Activated T-helper 9 cell treated with anti-CD3 and anti-CD28 coated beads, Interleukin-2, amount 50 U/mL, for 16 hours (primary cell): ENCODE measurements around the gene CLDN9.

ENCODE experiments used
- DNase-seq: peaks from one replicate; pipeline ENCODE4 v3.0.0-alpha.2; 2020; ENCODE audit warnings: low read depth

CLDN9 gene

DNA sequence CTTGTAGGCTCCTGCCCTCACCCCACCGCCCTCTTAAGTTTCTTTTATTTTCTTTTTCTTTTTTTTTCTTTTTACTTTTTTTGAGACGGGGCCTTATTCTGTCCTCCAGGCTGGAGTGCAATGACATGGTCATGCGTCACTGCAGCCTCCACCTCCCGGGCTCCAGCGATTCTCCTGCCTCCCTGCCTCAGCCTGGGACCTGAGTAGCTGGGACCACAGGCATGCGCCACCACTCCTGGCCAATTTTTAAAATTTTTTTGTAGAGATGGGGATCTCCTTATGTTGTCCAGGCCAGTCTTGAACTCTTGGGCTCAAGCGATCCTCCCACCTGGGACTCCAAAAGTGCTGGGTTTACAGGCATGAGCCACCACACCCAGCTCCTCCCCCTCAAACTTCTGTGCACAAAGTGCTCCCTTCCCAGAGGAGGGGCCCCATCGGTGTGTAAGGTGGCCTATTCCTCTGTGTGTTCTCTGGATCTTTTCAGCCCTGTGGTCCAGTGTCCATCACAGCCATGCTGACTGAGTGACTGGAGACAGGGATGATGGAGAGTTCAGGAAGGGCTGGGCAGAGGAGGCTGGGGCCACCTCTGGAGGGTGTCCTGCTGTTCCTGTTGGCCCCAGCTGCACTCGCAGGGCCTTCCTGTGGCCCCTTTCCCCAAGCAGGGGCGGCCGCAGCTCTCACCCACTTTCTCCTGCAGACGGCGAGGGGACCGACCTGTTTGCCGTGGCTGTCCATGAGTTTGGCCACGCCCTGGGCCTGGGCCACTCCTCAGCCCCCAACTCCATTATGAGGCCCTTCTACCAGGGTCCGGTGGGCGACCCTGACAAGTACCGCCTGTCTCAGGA lies 43.8 kb downstream of the CLDN9 start:
- no peak for DNase-seq

DNA sequence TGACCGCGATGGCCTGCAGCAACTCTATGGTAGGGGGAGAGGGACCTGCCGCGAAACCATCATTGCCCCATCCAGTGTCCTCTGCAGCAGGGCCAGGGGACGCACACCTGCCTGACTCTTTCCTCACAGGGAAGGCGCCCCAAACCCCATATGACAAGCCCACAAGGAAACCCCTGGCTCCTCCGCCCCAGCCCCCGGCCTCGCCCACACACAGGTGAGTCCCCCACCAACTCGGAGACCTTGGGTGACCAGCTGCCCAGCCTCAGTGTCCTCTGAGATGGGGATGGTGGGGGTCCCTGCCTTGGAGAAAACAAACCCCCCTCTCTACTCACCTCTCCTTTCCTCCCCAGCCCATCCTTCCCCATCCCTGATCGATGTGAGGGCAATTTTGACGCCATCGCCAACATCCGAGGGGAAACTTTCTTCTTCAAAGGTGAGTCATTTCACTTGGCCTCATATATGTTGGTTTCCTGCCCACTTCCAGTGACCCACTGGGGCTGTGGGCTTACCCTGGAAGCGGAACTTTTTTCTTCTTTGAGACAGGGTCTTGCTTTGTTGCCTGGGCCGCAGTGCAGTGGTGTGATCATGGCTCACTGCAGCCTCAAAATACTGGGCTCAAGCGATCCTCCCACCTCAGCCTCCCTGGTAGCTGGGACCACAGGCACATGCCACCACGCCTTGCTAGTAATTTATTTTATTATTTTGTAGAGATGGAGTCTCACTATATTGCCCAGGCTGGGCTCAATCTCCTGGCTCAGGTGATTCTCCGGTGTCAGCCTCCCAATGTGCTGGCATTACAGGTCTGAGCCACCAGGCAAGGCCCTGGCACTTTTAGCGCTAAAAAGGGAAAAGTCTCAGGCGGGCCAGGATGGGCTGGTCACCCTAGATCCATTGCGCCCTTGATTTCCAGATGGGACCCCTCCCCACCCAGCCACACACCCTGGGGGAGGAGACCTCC lies 44.7 kb downstream of the CLDN9 start:
- DNase-seq, result no peak

DNA sequence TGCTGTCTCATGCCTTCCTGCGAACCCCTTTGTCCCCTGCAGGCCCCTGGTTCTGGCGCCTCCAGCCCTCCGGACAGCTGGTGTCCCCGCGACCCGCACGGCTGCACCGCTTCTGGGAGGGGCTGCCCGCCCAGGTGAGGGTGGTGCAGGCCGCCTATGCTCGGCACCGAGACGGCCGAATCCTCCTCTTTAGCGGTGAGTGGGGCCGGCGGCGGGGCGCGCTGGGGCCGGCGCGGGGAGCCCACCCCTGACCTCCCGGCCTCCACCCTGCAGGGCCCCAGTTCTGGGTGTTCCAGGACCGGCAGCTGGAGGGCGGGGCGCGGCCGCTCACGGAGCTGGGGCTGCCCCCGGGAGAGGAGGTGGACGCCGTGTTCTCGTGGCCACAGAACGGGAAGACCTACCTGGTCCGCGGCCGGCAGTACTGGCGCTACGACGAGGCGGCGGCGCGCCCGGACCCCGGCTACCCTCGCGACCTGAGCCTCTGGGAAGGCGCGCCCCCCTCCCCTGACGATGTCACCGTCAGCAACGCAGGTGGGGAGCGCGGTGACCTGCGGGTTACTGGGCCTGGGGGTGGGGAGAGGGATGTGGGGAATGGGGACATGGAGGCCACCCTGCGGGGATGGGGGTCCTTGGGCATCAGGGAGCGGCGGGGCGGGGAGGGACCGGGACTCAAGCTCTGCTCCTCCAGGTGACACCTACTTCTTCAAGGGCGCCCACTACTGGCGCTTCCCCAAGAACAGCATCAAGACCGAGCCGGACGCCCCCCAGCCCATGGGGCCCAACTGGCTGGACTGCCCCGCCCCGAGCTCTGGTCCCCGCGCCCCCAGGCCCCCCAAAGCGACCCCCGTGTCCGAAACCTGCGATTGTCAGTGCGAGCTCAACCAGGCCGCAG lies 45.7 kb downstream of the CLDN9 start:
- peak; percentile 46 for DNase-seq

DNA sequence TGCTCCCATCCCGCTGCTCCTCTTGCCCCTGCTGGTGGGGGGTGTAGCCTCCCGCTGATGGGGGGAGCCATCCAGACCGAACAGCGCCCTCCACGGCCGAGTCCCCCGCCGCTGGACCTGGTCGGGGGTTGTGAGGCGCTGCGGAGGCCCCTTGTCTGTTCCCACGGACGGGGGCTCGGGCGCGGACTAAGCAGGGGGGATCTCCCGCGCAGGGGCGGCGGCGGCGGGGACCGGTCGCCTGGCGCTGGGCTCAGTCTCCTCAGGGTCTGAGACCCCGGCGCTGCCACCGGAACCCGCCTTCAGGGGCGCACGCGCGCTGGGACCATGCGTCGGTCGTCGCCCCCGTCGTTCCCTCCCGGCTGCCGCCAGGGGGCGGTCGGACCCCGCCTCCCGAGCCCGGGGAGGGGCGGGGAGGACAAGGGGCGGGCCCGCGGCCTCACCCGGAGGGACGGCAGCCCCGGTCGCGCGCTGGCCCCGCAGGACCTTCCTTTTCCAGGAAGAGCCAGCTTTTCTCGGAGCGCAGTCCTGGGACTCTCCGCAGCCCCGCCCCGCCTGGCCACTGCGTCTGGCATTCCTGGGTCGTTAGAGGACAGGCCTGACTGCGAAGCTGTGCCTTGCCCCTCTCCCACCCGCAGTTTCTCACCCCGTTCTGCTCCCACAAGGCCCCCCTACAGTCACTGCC lies 46.5 kb downstream of the CLDN9 start:
- peak; percentile 85 for DNase-seq

DNA sequence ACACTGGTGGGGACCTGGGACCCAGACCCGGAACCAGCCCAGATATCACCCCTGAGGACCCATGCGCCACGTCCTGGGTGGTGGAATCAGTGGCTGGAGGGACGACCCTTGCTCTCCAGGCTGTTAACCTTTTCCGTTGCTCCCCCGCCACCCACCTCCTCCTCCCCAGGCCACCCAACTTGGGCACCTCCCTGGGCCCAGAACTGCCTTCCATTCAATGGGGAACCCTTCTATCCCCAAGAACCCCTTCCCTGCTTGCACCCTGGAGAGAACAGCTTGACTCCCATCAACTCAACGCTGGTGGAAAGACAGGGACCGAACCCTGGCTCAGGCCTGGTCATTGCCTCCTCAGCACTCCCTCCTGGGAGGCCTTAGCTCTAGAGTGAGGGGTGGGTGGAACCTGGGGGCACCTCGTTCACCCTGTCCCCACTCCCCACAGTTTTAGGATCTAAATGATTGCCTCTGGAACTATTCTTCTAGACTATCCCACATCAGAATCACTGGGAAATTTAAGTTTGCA lies 47.1 kb downstream of the CLDN9 start:
- no peak for DNase-seq

DNA sequence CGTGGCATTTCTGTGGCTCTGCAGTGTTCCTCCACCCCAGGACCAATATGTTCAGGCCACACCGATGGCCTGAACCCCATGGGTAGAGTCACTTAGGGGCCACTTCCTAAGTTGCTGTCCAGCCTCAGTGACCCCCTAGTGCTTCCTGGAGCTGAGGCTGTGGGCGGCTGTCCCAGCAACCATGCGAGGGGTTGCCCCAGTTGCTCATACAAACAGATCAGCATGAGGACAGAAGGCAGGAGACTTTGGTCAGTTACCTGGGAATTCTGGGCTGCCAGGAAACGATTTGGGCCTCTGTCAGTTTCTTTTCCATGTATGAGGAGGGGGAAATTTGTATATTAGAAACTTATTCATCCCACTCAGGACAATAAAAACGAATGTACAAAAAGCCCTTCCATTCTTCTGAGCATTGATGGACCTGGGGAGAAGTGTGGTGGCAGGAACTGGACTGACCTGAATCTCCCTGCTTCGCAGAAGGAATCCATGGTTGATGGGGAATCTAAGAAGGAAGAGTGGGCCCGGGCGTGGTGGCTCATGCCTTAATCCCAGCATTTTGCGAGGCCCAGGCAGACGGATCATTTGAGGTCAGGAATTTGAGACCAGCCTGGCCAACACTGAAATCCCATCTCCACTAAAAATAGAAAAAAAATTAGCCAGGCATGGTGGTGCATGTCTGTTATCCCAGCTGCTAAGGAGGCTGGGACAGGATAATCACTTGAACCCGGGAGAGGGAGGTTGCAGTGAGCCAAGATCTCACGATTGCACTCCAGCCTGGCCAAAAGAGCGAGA lies 47.8 kb downstream of the CLDN9 start:
- no peak for DNase-seq

DNA sequence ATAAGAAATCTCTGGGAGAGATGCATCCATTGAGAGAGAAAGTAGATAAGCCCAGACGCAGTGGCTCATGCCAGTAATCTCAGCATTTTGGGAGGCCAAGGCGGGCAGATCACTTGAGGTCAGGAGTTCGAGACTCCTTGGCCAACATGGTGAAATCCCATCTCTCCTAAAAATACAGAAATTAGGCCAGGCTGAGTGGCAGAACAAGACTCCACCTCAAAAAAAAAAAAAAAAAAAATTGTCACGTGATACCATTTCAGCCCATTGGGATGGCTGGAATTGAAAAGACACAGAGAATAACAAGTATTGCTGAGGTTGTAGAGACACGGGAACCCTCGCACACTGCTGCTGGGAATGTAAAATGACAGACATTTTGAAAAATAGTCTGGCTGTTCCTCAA lies 49.8 kb downstream of the CLDN9 start:
- DNase-seq, result no peak

DNA sequence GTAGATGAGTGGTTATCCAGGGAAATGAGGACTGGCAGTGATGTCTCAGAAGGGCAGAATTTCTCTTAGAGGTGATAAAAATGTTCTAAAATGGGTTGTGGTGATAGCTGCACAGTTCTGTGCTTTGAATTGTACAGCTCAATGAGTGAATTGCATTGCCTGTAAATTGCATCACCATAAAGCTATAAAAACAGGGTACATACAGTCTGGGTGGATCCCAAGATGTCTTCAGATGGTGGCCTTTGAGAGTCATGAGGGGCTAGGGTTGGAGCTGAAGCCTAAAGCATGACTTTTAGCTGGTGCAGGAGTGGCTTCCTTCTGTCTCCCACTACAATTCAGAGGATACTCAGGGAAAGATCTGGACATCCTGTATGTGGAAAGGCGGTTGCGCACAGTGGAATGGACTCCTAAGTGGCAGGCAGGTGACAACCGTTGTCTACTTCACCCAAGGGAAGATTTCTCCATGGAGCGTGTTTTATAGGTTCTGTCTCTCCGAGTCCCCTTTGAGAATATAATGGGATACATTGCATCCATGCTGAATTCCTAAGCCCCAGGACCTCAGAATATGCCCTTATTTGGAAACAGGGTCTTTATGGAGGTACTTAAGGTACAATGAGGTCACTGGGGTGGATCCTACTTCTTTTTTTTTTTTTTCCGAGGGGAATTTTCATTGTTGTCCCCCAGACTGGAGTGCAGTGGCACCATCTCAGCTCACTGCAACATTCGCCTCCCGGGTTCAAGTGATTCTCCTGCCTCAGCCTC lies 51.1 kb downstream of the CLDN9 start:
- no peak for DNase-seq
